ENCODE results near the gene SLC66A2.
A peak's percentile ranks its signal among the peaks of the same experiment; 100 is the strongest.

The SLC66A2 gene

GRCh38 chr18:79949697-79950487 is 1.6 kb downstream of the SLC66A2 start:
- peak; percentile 60 for DNase-seq

- DNase-seq: no peak
Observed at GRCh38 chr18:79948719-79949411, 2.6 kb downstream of the SLC66A2 start.

DNA sequence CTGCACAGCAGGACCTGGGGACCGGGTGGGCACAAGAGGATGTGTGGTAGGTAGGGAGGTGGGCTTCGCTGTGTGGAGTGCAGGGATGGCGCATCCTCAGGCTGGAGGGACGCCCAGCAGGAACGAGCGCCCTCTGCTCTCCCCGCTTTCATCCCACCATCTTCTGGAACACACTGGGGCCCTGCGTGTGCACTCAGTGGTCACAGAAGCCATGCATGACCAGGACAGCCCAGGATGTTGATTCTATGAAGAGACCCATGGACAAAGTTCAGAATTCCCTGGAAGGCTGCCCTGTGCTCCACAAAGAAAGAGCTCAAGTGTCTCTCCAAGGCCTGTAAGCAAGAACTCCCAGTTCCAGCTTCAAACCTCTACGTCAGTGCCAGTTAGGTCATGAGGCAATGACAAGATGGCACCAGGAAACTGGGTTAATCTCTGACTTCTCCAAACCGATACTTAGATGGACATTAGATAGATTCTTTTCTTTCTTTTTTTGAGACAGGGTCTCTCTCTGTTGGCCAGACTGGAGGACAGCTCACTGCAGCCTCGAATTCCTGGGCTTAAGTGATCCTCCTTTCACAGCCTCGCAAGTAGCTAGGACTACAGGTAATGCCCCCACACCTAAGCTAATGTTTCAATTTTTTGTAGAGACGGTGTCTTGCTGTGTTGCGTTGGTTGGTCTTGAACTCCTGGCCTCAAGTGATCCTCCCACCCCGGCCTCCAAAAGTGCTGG is 3.4 kb downstream of the SLC66A2 start:
- DNase-seq: no peak

DNA sequence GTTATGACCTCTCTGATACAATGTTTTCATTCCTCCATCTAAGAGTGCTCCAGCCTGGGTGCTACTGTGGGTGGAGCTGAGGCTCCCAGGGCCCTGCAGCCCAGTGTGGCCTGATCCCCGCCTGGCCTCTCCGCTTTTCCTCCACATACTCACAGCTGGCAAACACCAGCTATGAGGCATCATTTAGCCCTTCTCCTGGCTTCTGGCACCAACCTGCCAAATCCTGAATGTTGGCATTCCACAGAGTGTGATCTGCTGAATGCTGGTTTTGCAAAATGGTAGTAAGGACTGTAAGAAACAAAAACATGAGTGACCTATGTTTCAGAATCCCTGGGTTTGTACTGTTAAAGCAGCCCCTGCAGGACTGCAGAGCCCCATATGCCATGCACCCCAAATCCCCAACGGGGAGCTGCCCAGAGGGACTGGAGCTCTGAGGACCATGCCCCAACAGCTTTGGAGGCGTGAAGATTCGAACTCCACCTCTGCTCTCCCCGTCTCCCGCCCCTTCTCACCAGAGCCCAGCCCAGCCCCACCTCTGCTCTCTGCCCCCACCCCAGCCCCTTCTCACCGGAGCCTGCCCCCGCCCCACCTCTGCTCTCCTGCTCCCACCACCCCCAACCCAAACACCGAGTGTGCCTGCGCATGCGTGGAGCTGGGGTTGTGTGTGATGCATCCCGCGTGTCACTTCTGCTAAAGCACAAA is 4.2 kb downstream of the SLC66A2 start:
- no peak for DNase-seq

GRCh38 chr18:79945118-79946042 is 6.1 kb downstream of the SLC66A2 start:
- no peak for DNase-seq

GRCh38 chr18:79944746-79945117 is 6.7 kb downstream of the SLC66A2 start:
- no peak for DNase-seq

GRCh38 chr18:79944126-79944731 is 7.2 kb downstream of the SLC66A2 start:
- DNase-seq: no peak

DNA sequence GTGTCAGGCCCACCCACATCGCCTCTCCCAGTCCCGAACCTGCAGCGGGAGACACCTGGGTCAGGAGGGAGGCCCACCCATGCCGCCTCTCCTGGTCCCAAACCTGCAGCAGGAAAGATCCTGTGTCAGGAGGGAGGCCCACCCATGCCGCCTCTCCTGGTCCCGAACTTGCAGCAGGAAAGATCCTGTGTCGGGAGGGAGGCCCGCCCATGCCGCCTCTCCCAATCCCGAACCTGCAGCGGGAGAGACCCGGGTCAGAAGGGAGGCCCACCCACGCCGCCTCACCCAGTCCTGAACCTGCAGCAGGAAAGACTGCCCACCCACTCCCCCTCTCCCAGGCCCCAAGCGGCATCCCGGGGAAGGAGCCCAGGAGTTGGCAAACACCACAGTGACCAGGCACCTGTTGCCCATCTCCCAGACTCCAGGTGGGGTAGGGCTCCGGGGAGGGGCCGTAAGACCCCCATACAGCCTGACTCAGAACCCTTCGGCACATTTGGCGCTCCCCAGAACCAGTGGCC is 7.8 kb downstream of the SLC66A2 start:
- no peak for DNase-seq

- no peak for DNase-seq
Observed at GRCh38 chr18:79942786-79943607, 8.5 kb downstream of the SLC66A2 start.

- DNase-seq: no peak
Observed at GRCh38 chr18:79942211-79942610, 9.2 kb downstream of the SLC66A2 start.

- no peak for DNase-seq
Observed at GRCh38 chr18:79941473-79942119, 9.9 kb downstream of the SLC66A2 start.

- no peak for DNase-seq
Observed at GRCh38 chr18:79940814-79941472, 10.5 kb downstream of the SLC66A2 start.

- DNase-seq: no peak
Observed at GRCh38 chr18:79940126-79940813, 11.2 kb downstream of the SLC66A2 start.

GRCh38 chr18:79939096-79939495 is 12.4 kb downstream of the SLC66A2 start:
- no peak for DNase-seq

DNA sequence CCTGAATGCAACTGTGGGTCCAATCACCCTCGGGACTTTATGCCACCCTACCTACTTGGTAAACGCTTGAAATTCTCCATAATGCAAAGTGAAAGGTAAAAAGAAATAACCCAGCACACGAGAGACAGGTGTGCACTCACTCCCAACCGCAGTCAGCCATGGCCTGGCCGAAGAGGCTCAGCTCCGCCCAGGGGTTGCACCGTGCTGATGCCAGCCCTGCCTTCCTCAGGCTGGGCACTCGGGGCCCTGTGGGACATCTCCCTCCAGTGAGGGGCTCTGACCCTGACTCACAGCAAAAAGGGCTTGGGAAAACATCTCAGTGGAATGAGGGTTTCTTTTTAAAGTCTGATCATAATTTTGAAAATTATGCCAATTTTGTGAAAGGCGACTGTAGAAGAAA is 13.3 kb downstream of the SLC66A2 start:
- no peak for DNase-seq

DNA sequence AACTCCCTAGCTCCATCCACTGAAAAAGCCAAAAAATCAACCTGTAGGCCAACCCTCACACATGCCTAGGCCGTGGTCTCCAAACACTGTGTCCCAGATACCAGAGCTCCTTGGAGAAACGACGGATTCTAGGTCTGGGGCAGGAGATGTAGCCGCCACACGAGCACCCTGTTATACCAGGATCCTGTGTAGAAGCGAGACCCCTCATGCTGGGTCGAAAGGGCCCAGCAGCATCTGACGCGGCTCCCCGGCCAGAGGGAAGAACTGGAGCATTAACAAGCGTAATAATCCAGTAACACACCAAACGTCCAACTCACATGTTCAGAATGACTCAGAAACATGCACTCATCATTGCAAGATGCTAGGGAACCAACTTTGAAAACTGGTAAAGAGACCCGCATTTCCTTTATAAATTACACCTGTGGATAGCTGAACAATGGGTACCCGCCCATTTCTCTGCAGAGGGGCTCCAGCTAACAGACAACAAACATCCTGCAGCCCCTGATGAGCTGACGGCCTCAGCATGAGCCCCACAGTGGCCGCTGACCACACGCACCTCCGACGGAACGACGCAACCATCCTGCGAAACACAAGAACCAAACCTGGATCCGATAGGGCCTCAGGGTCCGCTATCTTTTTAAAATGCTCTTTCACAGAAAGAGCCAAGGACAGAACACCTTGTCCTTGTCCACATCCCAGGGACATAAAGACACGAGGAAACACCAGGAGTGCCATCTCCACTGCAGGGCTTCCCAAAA is 14.2 kb downstream of the SLC66A2 start:
- no peak for DNase-seq

GRCh38 chr18:79936641-79937040 is 14.8 kb downstream of the SLC66A2 start:
- no peak for DNase-seq

DNA sequence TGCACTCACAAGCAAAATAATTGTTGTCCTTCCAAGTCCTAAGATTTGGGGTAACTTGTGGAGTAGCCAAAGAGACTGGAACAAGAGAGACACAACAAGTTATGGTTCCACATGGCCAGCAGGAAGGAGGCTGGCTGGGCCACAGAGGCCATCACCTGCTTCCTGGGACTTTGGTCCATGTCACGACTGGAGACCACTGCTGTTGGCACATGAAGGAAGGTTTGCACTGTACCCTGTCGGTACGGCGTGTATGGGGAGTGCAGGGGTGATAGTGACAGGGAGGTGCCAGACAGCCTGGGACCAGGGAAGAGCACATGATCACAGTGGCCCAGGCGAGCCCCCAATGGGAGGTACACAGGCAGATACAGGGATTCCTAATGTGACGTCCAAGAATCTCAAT is 15.5 kb downstream of the SLC66A2 start:
- no peak for DNase-seq

Data from KG1 (cell line).